Spleen (tissue), 7 donors: ENCODE results near the gene ZNF79.

Experiments
- POLR2A ChIP-seq, 3 donors: fragments of 450-650 bp; IDR thresholded peaks; one replicate each; pipeline ENCODE4 v1.5.1; 2017; ENCODE audit warnings: antibody characterized with exemption in 3 of 3, mild to moderate bottlenecking in 1 of 3
- POLR2AphosphoS5 ChIP-seq, 3 donors: sonication (generic); formaldehyde crosslinking; IDR thresholded peaks; one replicate each; pipeline ENCODE4 v1.5.1; 2017; ENCODE audit warnings: antibody characterized with exemption in 3 of 3
- TF ChIP-seq, protein P1 (sequence below), 11 experiments: fragments of 200-600 bp in 7 of 11; fragments of 450-650 bp in 4 of 11; sonication (generic) in 4 of 11; IDR thresholded peaks in 8 of 11; conservative IDR thresholded peaks in 3 of 11; 1 replicate in 7 of 11; 2 replicates in 4 of 11; pipeline versions ENCODE4 v1.4.0 to v1.8.0; 2016 to 2021; ENCODE audit warnings: antibody characterized with exemption in 11 of 11, inconsistent platforms in 4 of 11, mild to moderate bottlenecking in 1 of 11
- donor health status: DM: no; HTN: no; CAD: no; lungs with moderate emphysema.
- donor health status: DM: no; HTN: no; CAD: no.
- donor health status: DM: no; HTN: no; CAD: no.

DNA sequence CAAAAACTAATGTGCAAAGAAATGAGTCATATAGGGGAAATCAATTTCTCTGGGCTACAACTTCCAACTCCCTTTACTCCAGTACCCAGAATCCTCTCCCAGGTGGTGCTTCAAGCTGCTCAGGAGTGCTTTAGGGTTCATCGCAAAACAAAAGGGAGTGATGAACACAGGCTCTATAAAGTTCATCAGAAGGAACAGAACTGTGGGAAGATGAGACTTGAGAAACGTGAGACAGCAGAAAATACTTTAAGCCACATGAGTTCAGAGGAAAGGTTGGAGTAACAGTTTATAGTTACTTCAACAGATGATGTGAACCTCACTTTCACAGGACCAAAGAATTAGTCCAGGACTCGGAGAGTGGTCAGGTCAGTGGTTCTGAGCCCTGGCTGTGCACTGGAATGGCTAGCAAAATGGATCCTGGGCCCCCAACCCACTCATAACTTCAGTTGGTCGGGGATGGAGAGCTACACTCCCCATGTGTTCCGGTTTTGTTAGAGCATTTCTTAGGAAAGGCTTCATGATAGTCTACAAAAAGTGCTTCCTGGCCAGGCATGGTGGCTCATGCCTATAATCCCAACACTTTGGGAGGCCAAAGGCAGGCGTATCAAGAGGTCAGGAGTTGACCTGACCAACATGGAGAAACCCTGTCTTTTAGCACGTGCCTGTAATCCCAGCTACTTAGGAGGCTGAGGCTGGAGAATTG lies 22.7 kb downstream of the ZNF79 start:
- TF ChIP-seq, protein P1, sequence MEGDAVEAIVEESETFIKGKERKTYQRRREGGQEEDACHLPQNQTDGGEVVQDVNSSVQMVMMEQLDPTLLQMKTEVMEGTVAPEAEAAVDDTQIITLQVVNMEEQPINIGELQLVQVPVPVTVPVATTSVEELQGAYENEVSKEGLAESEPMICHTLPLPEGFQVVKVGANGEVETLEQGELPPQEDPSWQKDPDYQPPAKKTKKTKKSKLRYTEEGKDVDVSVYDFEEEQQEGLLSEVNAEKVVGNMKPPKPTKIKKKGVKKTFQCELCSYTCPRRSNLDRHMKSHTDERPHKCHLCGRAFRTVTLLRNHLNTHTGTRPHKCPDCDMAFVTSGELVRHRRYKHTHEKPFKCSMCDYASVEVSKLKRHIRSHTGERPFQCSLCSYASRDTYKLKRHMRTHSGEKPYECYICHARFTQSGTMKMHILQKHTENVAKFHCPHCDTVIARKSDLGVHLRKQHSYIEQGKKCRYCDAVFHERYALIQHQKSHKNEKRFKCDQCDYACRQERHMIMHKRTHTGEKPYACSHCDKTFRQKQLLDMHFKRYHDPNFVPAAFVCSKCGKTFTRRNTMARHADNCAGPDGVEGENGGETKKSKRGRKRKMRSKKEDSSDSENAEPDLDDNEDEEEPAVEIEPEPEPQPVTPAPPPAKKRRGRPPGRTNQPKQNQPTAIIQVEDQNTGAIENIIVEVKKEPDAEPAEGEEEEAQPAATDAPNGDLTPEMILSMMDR (IDR thresholded peaks at IDR 0.05 in 8 of 11, conservative IDR thresholded peaks at IDR 0.05 in 3 of 11) = no peak
- TF ChIP-seq POLR2A (IDR thresholded peaks at IDR 0.05) = no peak
- TF ChIP-seq POLR2AphosphoS5 (IDR thresholded peaks at IDR 0.05) = no peak
